ENCODE results near the gene TUBG2. TPM values are rescaled to one million over a fixed set of nuclear protein-coding genes. Genes with fewer than 3 reads are reported as not detected.

The TUBG2 gene
- total RNA-seq, 1 donor from 2014 or later, result 16.8 TPM

DNA sequence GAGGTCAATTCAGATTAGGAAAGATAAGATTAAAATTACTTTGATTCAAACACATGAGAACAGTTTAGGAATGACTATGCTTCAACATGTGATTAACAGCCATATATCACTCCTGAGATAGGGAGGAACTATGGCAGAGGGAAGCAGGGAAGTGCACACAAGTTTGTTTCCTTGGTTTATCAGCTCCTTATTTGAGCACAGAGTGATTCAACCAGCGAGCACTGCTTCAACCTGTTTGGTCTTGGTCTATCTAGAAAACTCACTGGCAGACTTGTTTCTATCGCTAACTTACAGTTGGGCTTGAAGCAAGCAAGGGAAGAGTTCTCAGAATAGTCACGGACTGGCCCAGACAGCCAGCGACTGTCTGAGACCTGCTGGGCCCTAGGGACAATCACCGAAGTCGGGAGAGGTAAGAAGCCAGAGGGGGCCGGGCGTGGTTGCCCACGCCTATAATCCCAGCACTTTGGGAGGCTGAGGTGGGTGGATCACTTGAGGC, 26.1 kb upstream of the TUBG2 start:
- Histone ChIP-seq H3K27me3 (ENCODE audit: low read depth) (no peaks in the 10 kb centered on the region), H3K4me3 (no peak overlapping the region), H3K36me3 (no peaks in the 10 kb centered on the region), H3K27ac (no peak overlapping the region), H3K9me3 (no peaks in the 10 kb centered on the region), H3K4me1 (no peaks in the 10 kb centered on the region)
- no peak for ATAC-seq
- TF ChIP-seq CTCF (IDR thresholded peaks at IDR 0.05), result no peak
- intact Hi-C loops (cut with DNase I), result no loop called here
- DNase-seq, result no peak

DNA sequence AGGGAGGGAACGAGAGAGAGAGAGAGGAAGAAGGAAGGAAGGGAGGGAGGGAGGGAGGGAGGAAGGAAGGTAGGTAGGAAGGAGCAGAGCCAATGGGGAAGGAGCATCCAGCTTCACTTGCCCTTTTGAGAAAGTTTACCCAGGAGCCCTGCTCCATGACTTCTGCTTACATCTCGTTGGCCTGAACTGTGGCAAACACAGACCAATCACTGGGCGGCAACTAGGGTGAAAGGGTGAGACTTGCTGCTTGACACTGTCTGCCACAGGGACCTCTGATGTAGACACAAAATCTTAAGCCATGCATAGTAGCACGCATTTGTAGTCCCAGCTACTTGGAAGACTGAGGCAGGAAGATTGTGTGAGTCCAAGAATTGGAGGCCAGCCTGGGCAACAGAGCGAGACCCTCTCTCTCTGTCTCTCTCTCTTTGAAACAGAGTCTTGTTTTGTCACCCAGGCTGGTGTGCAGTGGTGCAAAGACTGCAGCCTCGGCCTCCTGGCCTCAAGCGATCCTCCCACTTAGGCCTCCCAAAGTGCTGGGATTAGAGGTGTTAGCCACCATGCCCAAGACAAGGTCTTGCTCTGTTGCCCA, 19.5 kb upstream of the TUBG2 start:
- Histone ChIP-seq H3K36me3 (no peaks in the 10 kb centered on the region), H3K9me3 (no peaks in the 10 kb centered on the region), H3K4me3 (no peak overlapping the region), H3K27me3 (ENCODE audit: low read depth) (no peaks in the 10 kb centered on the region), H3K27ac (no peak overlapping the region), H3K4me1 (no peaks in the 10 kb centered on the region)
- ATAC-seq, result no peak
- TF ChIP-seq CTCF (IDR thresholded peaks at IDR 0.05), result no peak
- no peak for DNase-seq
- intact Hi-C loops (cut with DNase I), result no loop called here

GRCh38 chr17:42640121-42640520, 19.0 kb upstream of the TUBG2 start:
- no peaks in the 10 kb centered on the region for H3K27me3 ChIP-seq (ENCODE audit: low read depth)
- H3K27ac ChIP-seq, result no peak overlapping the region
- no peak overlapping the region for H3K4me3 ChIP-seq
- DNase-seq, result no peak
- no peaks in the 10 kb centered on the region for H3K36me3 ChIP-seq
- H3K4me1 ChIP-seq, result no peaks in the 10 kb centered on the region
- no peaks in the 10 kb centered on the region for H3K9me3 ChIP-seq
- no peak for ATAC-seq
- no peak for TF ChIP-seq CTCF (IDR thresholded peaks at IDR 0.05)
- intact Hi-C loops (cut with DNase I), result no loop called here

- H3K27ac ChIP-seq, result no peak overlapping the region
- ATAC-seq (no peak), DNase-seq (no peak)
- H3K36me3 ChIP-seq, result no peaks in the 10 kb centered on the region
- H3K27me3 ChIP-seq (ENCODE audit: low read depth), result no peaks in the 10 kb centered on the region
- no peak overlapping the region for H3K4me3 ChIP-seq
- H3K4me1 ChIP-seq, result no peaks in the 10 kb centered on the region
- intact Hi-C loops (cut with DNase I), result no loop called here
- H3K9me3 ChIP-seq, result no peaks in the 10 kb centered on the region
- no peak for TF ChIP-seq CTCF (IDR thresholded peaks at IDR 0.05)
Measured at GRCh38 chr17:42642336-42642735, 16.7 kb upstream of the TUBG2 start.

DNA sequence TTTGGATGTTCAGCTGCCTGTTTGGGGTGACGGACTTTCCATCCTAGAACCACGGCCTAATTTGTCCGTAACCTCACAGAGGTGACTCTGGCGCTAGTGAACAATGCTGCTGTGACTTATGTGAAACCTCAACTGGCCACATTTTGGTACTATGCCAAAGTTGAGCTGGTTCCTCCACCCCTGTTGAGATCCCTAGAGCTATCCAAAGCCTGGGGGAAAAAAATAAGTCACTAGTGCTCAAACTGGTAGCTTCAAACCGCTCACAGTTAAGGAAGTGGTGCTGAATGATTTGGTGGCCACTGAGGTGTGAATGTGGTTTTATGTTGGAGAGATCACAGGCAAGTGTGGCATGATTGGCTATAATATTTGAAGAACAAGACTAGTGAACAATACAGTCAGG, 11.3 kb upstream of the TUBG2 start:
- ATAC-seq (no peak), DNase-seq (no peak)
- TF ChIP-seq CTCF (IDR thresholded peaks at IDR 0.05), result no peak
- Histone ChIP-seq H3K27ac (no peak overlapping the region), H3K9me3 (no peaks in the 10 kb centered on the region), H3K4me3 (no peak overlapping the region), H3K4me1 (no peaks in the 10 kb centered on the region), H3K27me3 (ENCODE audit: low read depth) (no peaks in the 10 kb centered on the region), H3K36me3 (no peaks in the 10 kb centered on the region)
- intact Hi-C loops (cut with DNase I), result no loop called here
